Testis (tissue), 3 donors: Measurements from ENCODE around the gene GLCCI1. TPM values are rescaled to one million over a fixed set of nuclear protein-coding genes. Genes with fewer than 3 reads are reported as not detected.

ENCODE experiments used
- DNase-seq: peaks from one replicate; pipeline ENCODE4 v3.0.0-alpha.2; 2019
- H3K27ac ChIP-seq, 2 donors: fragments of 200-600 bp; sonication (generic); one replicate each; pipeline ENCODE4 v1.5.1; 2019
- H3K27me3 ChIP-seq: fragments of 200-600 bp; sonication (generic); one replicate; pipeline ENCODE4 v1.5.1; 2019
- H3K36me3 ChIP-seq: fragments of 200-600 bp; sonication (generic); one replicate; pipeline ENCODE4 v1.5.1; 2017; ENCODE audit warnings: low read depth; ENCODE audit errors: missing control alignments
- H3K4me1 ChIP-seq: fragments of 200-600 bp; sonication (generic); one replicate; pipeline ENCODE4 v1.5.1; 2019
- H3K4me3 ChIP-seq, 2 donors: fragments of 200-600 bp; sonication (generic); one replicate each; pipeline ENCODE4 v1.5.1; 2017 to 2019
- H3K9me3 ChIP-seq: fragments of 200-600 bp; sonication (generic); one replicate; pipeline ENCODE4 v1.5.1; 2017
- CTCF ChIP-seq, 3 experiments: fragments of 450-650 bp in 2 of 3; fragments of 200-600 bp in 1 of 3; sonication (generic) in 1 of 3; IDR thresholded peaks; one replicate each; pipeline ENCODE4 v1.5.1; 2016 to 2019; ENCODE audit warnings: antibody characterized with exemption in 3 of 3, mild to moderate bottlenecking in 2 of 3, moderate library complexity in 1 of 3
- POLR2A ChIP-seq: fragments of 450-650 bp; IDR thresholded peaks from one replicate; pipeline ENCODE4 v1.6.1; 2017; ENCODE audit warnings: antibody characterized with exemption, mild to moderate bottlenecking, moderate library complexity
- WGBS, 2 donors: methylation state at CpG; one replicate each; pipeline ENCODE4 v1.1.5; 2018; 5-methylcytosine and 5-hydroxymethylcytosine counted together
- intact Hi-C: fragments of 100-400 bp; cut with DNase I; formaldehyde crosslinking; loops from one replicate; pipeline ENCODE4 v1.15.1; 2023; ENCODE audit warnings: low total_unique reads
- polyA plus RNA-seq: library from polyadenylated mRNA; stranded (reverse); fragments of 350-450 nt; fragmentation: Illumina TruSeq; extraction: RNeasy Lipid Tissue Mini Kit (QIAGEN cat#74804); gene quantifications from one replicate; pipeline ENCODE4 v1.2.3, GENCODE V29; 2014; ENCODE audit warnings: low read depth, low replicate concordance; ENCODE audit not compliant: insufficient read depth
- total RNA-seq, 2 donors: library from RNA; depleted of rRNA; stranded (reverse); fragments of >200 nt; gene quantifications; one replicate each; pipeline ENCODE4 v1.2.3, GENCODE V29; 2016

Gene GLCCI1
- total and polyA plus RNA-seq, 3 donors from 2014 or later: 30.2 to 49.8 (median 42.2) TPM

GRCh38 chr7:8126601-8127167, 158.1 kb downstream of the GLCCI1 start:
- TF ChIP-seq CTCF (IDR thresholded peaks at IDR 0.05): no peak
- TF ChIP-seq POLR2A: no peak
- H3K4me1 ChIP-seq: no peaks in the 10 kb centered on the region
- H3K36me3 ChIP-seq: no peaks in the 10 kb centered on the region
- H3K27ac ChIP-seq: no peak overlapping the region
- no peaks in the 10 kb centered on the region for H3K27me3 ChIP-seq
- DNase-seq: no peak
- no peaks in the 10 kb centered on the region for H3K9me3 ChIP-seq
- WGBS, 2 donors: 75 to 85% methylated on average over 2 of the region's 2 CpGs
- H3K4me3 ChIP-seq: no peak overlapping the region
- intact Hi-C loops: no loop called here

GRCh38 chr7:8128449-8129317, 160.1 kb downstream of the GLCCI1 start:
- WGBS, 2 donors: 70 to 75% methylated on average over 12 of the region's 12 CpGs
- no peaks in the 10 kb centered on the region for H3K36me3 ChIP-seq
- no peaks in the 10 kb centered on the region for H3K27me3 ChIP-seq
- no peak for TF ChIP-seq CTCF (IDR thresholded peaks at IDR 0.05)
- TF ChIP-seq POLR2A: no peak
- intact Hi-C loops: no loop called here
- no peak overlapping the region for H3K4me3 ChIP-seq
- no peaks in the 10 kb centered on the region for H3K4me1 ChIP-seq
- no peaks in the 10 kb centered on the region for H3K9me3 ChIP-seq
- DNase-seq: no peak
- H3K27ac ChIP-seq: no peak overlapping the region

GRCh38 chr7:8129318-8129659, 160.7 kb downstream of the GLCCI1 start:
- H3K4me1 ChIP-seq: no peaks in the 10 kb centered on the region
- no peak overlapping the region for H3K4me3 ChIP-seq
- no peak for TF ChIP-seq POLR2A
- no peak for TF ChIP-seq CTCF (IDR thresholded peaks at IDR 0.05)
- H3K36me3 ChIP-seq: no peaks in the 10 kb centered on the region
- no peaks in the 10 kb centered on the region for H3K9me3 ChIP-seq
- intact Hi-C loops: no loop called here
- WGBS, 2 donors: 83 to 84% methylated on average over 1 of the region's 1 CpG
- no peak overlapping the region for H3K27ac ChIP-seq
- no peaks in the 10 kb centered on the region for H3K27me3 ChIP-seq
- DNase-seq: no peak

- TF ChIP-seq POLR2A (no peak), CTCF (IDR thresholded peaks at IDR 0.05) (no peak)
- Histone ChIP-seq H3K4me3 (no peak overlapping the region), H3K36me3 (no peaks in the 10 kb centered on the region), H3K9me3 (no peaks in the 10 kb centered on the region), H3K27me3 (no peaks in the 10 kb centered on the region), H3K27ac (no peak overlapping the region), H3K4me1 (no peaks in the 10 kb centered on the region)
- DNase-seq: no peak
- intact Hi-C loops: no loop called here
- 95 to 96% methylated on average over 1 of the region's 1 CpG for WGBS, 2 donors
Observed at GRCh38 chr7:8130663-8131062, 162.1 kb downstream of the GLCCI1 start.
